Effector memory CD4-positive, alpha-beta T cell (primary cell): ENCODE data around the gene MTHFD1L.

Experiments
- DNase-seq, 3 donors: peaks; one replicate each; pipeline ENCODE4 v3.0.0-alpha.2; 2020
- H3K27ac ChIP-seq: 2 replicates; pipeline ENCODE4 v1.7.0; 2013; ENCODE audit warnings: mild to moderate bottlenecking, low read length, moderate library complexity; ENCODE audit not compliant: insufficient read depth, poor library complexity, severe bottlenecking
- H3K27me3 ChIP-seq: replicated peaks from 2 replicates; pipeline ENCODE4 v1.7.0; 2013; ENCODE audit warnings: mild to moderate bottlenecking, low read length; ENCODE audit not compliant: insufficient read depth, control insufficient read depth, poor library complexity, severe bottlenecking
- H3K36me3 ChIP-seq: 2 replicates; pipeline ENCODE4 v1.7.0; 2013; ENCODE audit warnings: mild to moderate bottlenecking, low read length, moderate library complexity; ENCODE audit not compliant: control insufficient read depth, insufficient read depth
- H3K4me1 ChIP-seq: 2 replicates; pipeline ENCODE4 v1.7.0; 2013; ENCODE audit warnings: low read length, mild to moderate bottlenecking; ENCODE audit not compliant: control insufficient read depth, insufficient read depth, poor library complexity, severe bottlenecking
- H3K4me3 ChIP-seq: 2 replicates; pipeline ENCODE4 v1.7.0; 2013; ENCODE audit warnings: low read length, low read depth, mild to moderate bottlenecking; ENCODE audit not compliant: insufficient read depth, poor library complexity, severe bottlenecking
- H3K9me3 ChIP-seq: 2 replicates; pipeline ENCODE4 v1.7.0; 2013; ENCODE audit warnings: mild to moderate bottlenecking, low read length, moderate library complexity; ENCODE audit not compliant: control insufficient read depth

The MTHFD1L gene

GRCh38 chr6:151059612-151060095 is 194.2 kb downstream of the MTHFD1L start:
- Histone ChIP-seq H3K4me3 (no peak overlapping the region), H3K4me1 (no peaks in the 10 kb centered on the region), H3K27ac (no peak overlapping the region), H3K36me3 (no peaks in the 10 kb centered on the region), H3K27me3 (no peaks in the 10 kb centered on the region), H3K9me3 (no peaks in the 10 kb centered on the region)
- DNase-seq: no peak

- DNase-seq: no peak
- Histone ChIP-seq H3K27me3 (no peaks in the 10 kb centered on the region), H3K4me3 (no peak overlapping the region), H3K9me3 (no peaks in the 10 kb centered on the region), H3K36me3 (no peaks in the 10 kb centered on the region), H3K4me1 (no peaks in the 10 kb centered on the region), H3K27ac (no peak overlapping the region)
These were observed 194.7 kb downstream of the MTHFD1L start for GRCh38 chr6:151060096-151060765.

- H3K9me3 ChIP-seq: no peaks in the 10 kb centered on the region
- no peak for DNase-seq
- no peaks in the 10 kb centered on the region for H3K27me3 ChIP-seq
- no peak overlapping the region for H3K4me3 ChIP-seq
- H3K27ac ChIP-seq: no peak overlapping the region
- H3K4me1 ChIP-seq: no peaks in the 10 kb centered on the region
- H3K36me3 ChIP-seq: no peaks in the 10 kb centered on the region
These were observed 195.4 kb downstream of the MTHFD1L start for GRCh38 chr6:151060766-151061531.

- Histone ChIP-seq H3K36me3 (no peaks in the 10 kb centered on the region), H3K4me3 (no peak overlapping the region), H3K4me1 (no peaks in the 10 kb centered on the region), H3K27ac (no peak overlapping the region), H3K27me3 (no peaks in the 10 kb centered on the region), H3K9me3 (no peaks in the 10 kb centered on the region)
- no peak for DNase-seq
These were observed 197.8 kb downstream of the MTHFD1L start for GRCh38 chr6:151063352-151063751.

GRCh38 chr6:151063842-151064647 is 198.5 kb downstream of the MTHFD1L start:
- H3K36me3 ChIP-seq: no peaks in the 10 kb centered on the region
- H3K27ac ChIP-seq: no peak overlapping the region
- H3K27me3 ChIP-seq: no peaks in the 10 kb centered on the region

GRCh38 chr6:151065027-151065815 is 199.7 kb downstream of the MTHFD1L start:
- H3K4me3 ChIP-seq: no peak overlapping the region
- no peak for DNase-seq
- H3K27me3 ChIP-seq: no peaks in the 10 kb centered on the region
- H3K9me3 ChIP-seq: no peaks in the 10 kb centered on the region
- no peaks in the 10 kb centered on the region for H3K36me3 ChIP-seq
- H3K27ac ChIP-seq: no peak overlapping the region
- no peaks in the 10 kb centered on the region for H3K4me1 ChIP-seq

More at GRCh38 chr6:151063842-151064647, 198.5 kb downstream of the MTHFD1L start:
- H3K4me1 ChIP-seq: no peaks in the 10 kb centered on the region
- H3K4me3 ChIP-seq: no peak overlapping the region
- no peaks in the 10 kb centered on the region for H3K9me3 ChIP-seq
- DNase-seq: no peak

- H3K27me3 ChIP-seq: no peaks in the 10 kb centered on the region
- H3K36me3 ChIP-seq: no peaks in the 10 kb centered on the region
- H3K27ac ChIP-seq: no peak overlapping the region
- DNase-seq: no peak
- H3K4me3 ChIP-seq: no peak overlapping the region
- H3K9me3 ChIP-seq: no peaks in the 10 kb centered on the region
- no peaks in the 10 kb centered on the region for H3K4me1 ChIP-seq
These were observed 202.4 kb downstream of the MTHFD1L start for GRCh38 chr6:151067684-151068596.

GRCh38 chr6:151068761-151069312 is 203.3 kb downstream of the MTHFD1L start:
- no peak overlapping the region for H3K4me3 ChIP-seq
- no peak for DNase-seq
- no peaks in the 10 kb centered on the region for H3K4me1 ChIP-seq
- H3K27me3 ChIP-seq: no peaks in the 10 kb centered on the region
- no peaks in the 10 kb centered on the region for H3K9me3 ChIP-seq
- H3K27ac ChIP-seq: no peak overlapping the region
- H3K36me3 ChIP-seq: no peaks in the 10 kb centered on the region
